Middle frontal gyrus (tissue), 1 donor: Measurements from ENCODE around the gene FBXO8.
"Not testable (repeated sequence)": the region's sequence is repeated elsewhere in the genome, so short reads cannot be mapped to it uniquely, and the experiment has no call there.

Experiments used
- DNase-seq: peaks from one replicate; pipeline ENCODE4 v3.0.0-alpha.2; 2015; ENCODE audit warnings: low spot score; ENCODE audit errors: extremely low spot score

FBXO8 gene

GRCh38 chr4:174283507-174284471 lies at the start of gene FBXO8, which contains the start of gene CEP44:
FBXO8 (minus strand) TSS chr4:174283667; CDS start chr4:174263092, 20,575 bp downstream.
CEP44 (plus strand) TSS chr4:174283911; CDS start chr4:174299122, 15,211 bp downstream.
- peak; percentile 71 for DNase-seq

DNA sequence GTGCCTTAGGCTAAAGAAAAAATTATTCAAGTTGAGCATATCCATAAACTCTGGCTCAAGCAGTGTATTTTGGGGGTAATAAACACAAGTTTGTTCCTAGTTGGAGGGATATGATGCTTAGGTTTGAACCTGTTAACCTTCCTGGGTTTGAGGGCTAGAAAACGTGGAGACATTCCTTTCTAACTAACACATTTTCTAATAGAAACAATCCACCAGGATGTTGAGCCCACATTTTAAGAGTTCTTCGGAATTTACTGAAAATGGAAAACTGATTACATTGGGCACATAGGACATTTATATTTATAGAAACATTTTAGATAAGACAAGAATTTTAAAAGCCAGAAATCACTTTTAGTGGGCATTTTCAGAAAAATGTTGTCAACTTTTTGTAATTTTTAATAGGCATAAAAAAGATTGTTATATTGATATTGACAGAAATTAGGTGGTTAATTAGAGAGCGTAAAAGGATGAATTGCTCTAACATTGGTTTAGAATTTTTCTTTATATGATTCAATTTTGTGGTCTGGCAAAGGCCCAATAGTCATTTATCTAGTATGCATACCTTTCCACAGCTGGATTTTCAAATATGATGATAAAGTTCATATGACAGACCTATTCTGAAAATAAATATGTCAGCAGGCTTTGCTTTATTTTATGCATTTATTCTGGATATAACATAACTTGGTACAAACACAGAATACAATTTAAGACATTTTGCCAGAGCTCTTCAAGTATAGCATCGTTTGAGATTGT lies 49.5 kb upstream of the FBXO8 start:
- no peak for DNase-seq

GRCh38 chr4:174324725-174325124 lies 41.3 kb upstream of the FBXO8 start:
- DNase-seq: no peak

- DNase-seq: no peak
Observed at GRCh38 chr4:174324236-174324635, 40.8 kb upstream of the FBXO8 start.

DNA sequence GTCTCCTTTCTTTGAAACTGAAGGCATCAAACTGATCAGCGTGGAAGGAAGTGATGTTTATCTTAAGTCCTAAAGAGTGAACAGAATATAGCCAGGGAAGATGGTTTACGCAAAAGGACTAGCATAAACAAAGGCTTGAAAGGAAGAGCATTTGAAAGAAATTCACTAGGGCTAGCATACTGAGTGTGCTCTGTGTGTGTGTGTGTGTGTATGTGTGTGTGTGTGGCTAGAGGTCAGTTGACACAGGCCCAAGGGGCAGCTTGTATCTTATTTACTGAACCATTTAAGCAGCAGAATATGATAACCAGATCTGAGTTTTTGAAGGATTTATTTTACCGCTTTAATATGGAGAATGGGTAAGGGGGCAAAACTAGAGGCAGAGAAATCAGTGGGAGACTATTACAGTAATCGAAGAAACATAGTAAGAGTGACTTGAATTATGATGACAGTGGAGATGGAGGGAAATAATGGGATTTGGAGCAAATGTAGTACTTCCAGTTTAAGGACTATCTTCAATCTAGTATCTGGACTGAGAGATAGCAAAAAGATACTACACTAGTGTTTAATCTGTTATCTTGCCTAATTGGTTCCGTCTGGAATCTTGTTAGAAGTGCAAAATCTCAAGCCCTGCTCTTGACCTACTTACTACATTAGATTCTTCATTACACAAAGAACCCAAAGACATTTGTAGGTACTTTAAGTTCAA lies 37.2 kb upstream of the FBXO8 start:
- no peak for DNase-seq

GRCh38 chr4:174318829-174319764 lies 35.6 kb upstream of the FBXO8 start:
- DNase-seq: no peak

- DNase-seq: no peak
Observed at GRCh38 chr4:174317531-174317930, 34.1 kb upstream of the FBXO8 start.

- DNase-seq: no peak
Observed at GRCh38 chr4:174316954-174317353, 33.5 kb upstream of the FBXO8 start.

DNA sequence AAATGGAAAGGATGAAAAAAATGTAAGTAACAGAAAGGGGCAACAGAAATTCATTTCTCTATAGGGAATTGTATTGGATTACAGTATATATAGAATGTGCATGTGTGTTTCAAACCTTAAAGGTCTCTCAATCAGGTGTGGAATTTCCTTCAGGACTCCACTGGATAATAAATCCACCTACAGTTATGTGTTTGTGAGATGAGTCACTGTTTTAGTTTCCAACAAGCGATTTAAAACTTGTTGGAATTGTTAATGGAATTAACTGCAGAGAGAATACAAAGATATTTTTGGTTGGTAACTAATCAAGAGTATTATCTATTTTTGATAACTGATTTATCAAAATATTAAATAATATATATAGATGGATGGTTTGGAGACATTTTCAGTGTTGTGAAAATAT lies 33.1 kb upstream of the FBXO8 start:
- DNase-seq: no peak

GRCh38 chr4:174314770-174315169 lies 31.3 kb upstream of the FBXO8 start:
- DNase-seq: no peak

GRCh38 chr4:174314274-174314673 lies 30.8 kb upstream of the FBXO8 start:
- no peak for DNase-seq

DNA sequence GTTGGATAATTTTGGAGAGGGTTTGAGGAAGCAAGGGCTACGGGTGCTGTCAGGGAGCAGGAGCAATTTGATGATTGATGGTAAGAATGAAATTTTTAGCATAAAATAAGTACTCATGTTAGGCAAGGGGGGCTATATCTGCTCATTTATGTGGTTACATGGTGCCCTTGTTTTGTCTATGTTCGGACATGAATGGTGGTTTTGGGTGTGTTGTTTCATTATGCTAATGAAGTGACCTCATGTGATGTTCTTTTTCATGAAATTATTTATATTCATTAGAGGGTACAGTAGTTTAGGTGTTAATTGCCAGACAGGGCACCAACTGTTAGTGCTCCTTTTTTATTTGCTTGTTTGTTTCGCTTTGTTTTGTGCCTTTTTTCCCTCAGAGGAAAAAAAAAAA lies 29.5 kb upstream of the FBXO8 start:
- DNase-seq: no peak

DNA sequence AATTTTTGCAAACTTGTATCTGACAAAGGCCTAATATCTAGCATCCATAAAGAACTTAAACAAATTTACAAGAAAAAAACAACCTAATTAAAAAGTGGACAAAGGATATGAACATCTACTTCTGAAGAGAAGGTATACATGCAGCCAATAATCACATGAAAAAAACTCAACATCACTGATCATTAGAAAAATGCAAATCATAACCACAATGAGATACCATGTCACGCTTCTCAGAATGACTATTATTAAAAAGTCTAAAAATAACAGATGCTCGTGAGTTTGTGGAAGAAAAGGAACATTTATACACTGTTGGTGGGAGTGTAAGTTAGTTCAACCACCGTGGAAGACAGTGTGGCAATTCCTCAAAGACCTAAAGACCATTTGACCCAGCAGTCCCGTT lies 24.2 kb upstream of the FBXO8 start:
- no peak for DNase-seq

GRCh38 chr4:174305961-174306360 lies 22.5 kb upstream of the FBXO8 start:
- no peak for DNase-seq

DNA sequence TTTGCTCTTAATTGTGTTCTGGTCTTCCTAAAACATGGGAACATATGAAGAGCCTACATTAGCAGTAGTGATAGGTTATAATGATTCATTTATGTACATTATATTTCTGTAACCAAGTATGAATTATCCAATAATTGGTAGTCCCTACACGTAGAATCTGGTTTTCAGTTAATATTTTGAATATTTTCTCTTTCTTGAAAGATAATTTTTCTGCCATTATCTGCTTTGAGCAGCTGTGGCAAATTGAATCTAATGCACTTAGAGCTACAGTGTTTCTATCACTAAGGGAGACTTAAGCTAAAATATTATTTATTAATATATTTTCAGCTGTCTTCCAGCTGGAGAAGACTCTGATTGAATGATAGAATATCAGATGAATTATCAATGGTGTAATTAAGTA lies 21.2 kb upstream of the FBXO8 start:
- no peak for DNase-seq

- no peak for DNase-seq
Observed at GRCh38 chr4:174303687-174304086, 20.2 kb upstream of the FBXO8 start.

GRCh38 chr4:174295142-174295541 lies 11.7 kb upstream of the FBXO8 start:
- DNase-seq: not testable (repeated sequence)

DNA sequence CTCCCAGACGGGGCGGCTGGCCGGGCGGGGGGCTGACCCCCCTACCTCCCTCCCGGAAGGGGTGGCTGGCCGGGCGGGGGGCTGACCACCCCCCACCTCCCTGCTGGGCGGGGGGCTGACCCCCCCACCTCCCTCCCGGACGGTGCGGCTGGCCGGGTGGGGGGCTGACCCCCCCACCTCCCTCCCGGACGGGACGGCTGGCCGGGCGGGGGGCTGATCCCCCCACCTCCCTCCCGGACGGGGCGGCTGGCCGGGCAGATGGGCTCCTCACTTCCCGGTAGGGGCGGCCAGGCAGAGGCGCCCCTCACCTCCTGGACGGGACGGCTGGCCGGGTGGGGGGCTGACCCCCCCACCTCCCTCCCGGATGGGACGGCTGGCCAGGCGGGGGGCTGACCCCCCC lies 11.2 kb upstream of the FBXO8 start:
- DNase-seq: not testable (repeated sequence)

- DNase-seq: no peak
Observed at GRCh38 chr4:174292473-174292872, 9.0 kb upstream of the FBXO8 start.

- no peak for DNase-seq
Observed at GRCh38 chr4:174286870-174287269, 3.4 kb upstream of the FBXO8 start.
